ENCODE results near the gene CD151. TPM values are rescaled to one million over a fixed set of nuclear protein-coding genes. Genes with fewer than 3 reads are reported as not detected.

CD151 gene
- total and polyA plus RNA-seq, 2 experiments from 2014 or later: 248 to 356 TPM

- Histone ChIP-seq H3K4me1 (ENCODE audit: insufficient read depth) (peaks cover 25% of the 10 kb centered on the region), H3K9me3 (ENCODE audit: low read depth) (no peaks in the 10 kb centered on the region), H3K9me2 (replicated peaks; ENCODE audit: insufficient read depth) (no peaks in the 10 kb centered on the region), H2AFZ (no peak overlapping the region), H3K79me2 (peaks cover 51% of the 10 kb centered on the region), H3K4me3 (no peak overlapping the region), H3K27me3 (no peaks in the 10 kb centered on the region), H4K20me1 (ENCODE audit: insufficient read depth, poor library complexity, severe bottlenecking) (peaks cover 31% of the 10 kb centered on the region), H3K27ac (no peak overlapping the region), H3K4me2 (no peak overlapping the region), H3K36me3 (replicated peaks; ENCODE audit: insufficient read depth, low read depth) (no peaks in the 10 kb centered on the region)
- DNase-seq (ENCODE audit: low spot score): no peak
- TF ChIP-seq EZH2 (IDR thresholded peaks at IDR 0.05; ENCODE audit: borderline replicate concordance) (no peak), CTCF (IDR thresholded peaks at IDR 0.05; ENCODE audit: poor library complexity) (no peak), EZH2phosphoT487 (IDR thresholded peaks at IDR 0.05; ENCODE audit: low read depth, severe bottlenecking, unreplicated experiment) (no peak)
- 75% methylated on average over 15 of the region's 17 CpGs for WGBS (ENCODE audit: low lambda C conversion rate, missing lambda C conversion rate)
These were observed 5.9 kb downstream of the CD151 start for GRCh38 chr11:838441-839279.

- no peak for DNase-seq (ENCODE audit: low spot score)
- Histone ChIP-seq H3K9me2 (replicated peaks; ENCODE audit: insufficient read depth) (no peaks in the 10 kb centered on the region), H3K27ac (no peak overlapping the region), H3K79me2 (peaks cover 45% of the 10 kb centered on the region), H4K20me1 (ENCODE audit: insufficient read depth, poor library complexity, severe bottlenecking) (peaks cover 25% of the 10 kb centered on the region), H3K27me3 (no peaks in the 10 kb centered on the region), H3K9me3 (ENCODE audit: low read depth) (no peaks in the 10 kb centered on the region), H3K4me3 (no peak overlapping the region), H3K4me1 (ENCODE audit: insufficient read depth) (peaks cover 25% of the 10 kb centered on the region), H3K4me2 (no peak overlapping the region), H3K36me3 (replicated peaks; ENCODE audit: insufficient read depth, low read depth) (no peaks in the 10 kb centered on the region), H2AFZ (no peak overlapping the region)
- no peak for TF ChIP-seq EZH2phosphoT487 (IDR thresholded peaks at IDR 0.05; ENCODE audit: low read depth, severe bottlenecking, unreplicated experiment)
- TF ChIP-seq EZH2 (IDR thresholded peaks at IDR 0.05; ENCODE audit: borderline replicate concordance): no peak
- TF ChIP-seq CTCF (IDR thresholded peaks at IDR 0.05; ENCODE audit: poor library complexity): no peak
- WGBS (ENCODE audit: low lambda C conversion rate, missing lambda C conversion rate): 89% methylated on average over 5 of the region's 5 CpGs
These were observed 6.5 kb downstream of the CD151 start for GRCh38 chr11:839280-839623.

- no peaks in the 10 kb centered on the region for H3K9me3 ChIP-seq (ENCODE audit: low read depth)
- H3K27ac ChIP-seq: no peak overlapping the region
- no peaks in the 10 kb centered on the region for H3K36me3 ChIP-seq (replicated peaks; ENCODE audit: insufficient read depth, low read depth)
- peaks cover 17% of the 10 kb centered on the region for H4K20me1 ChIP-seq (ENCODE audit: insufficient read depth, poor library complexity, severe bottlenecking)
- WGBS (ENCODE audit: low lambda C conversion rate, missing lambda C conversion rate): 90% methylated on average over 23 of the region's 25 CpGs
- H3K9me2 ChIP-seq (replicated peaks; ENCODE audit: insufficient read depth): no peaks in the 10 kb centered on the region
- H3K79me2 ChIP-seq: peaks cover 37% of the 10 kb centered on the region
- peaks cover 24% of the 10 kb centered on the region for H3K4me1 ChIP-seq (ENCODE audit: insufficient read depth)
- TF ChIP-seq EZH2phosphoT487 (IDR thresholded peaks at IDR 0.05; ENCODE audit: low read depth, severe bottlenecking, unreplicated experiment) (no peak), EZH2 (IDR thresholded peaks at IDR 0.05; ENCODE audit: borderline replicate concordance) (no peak), CTCF (IDR thresholded peaks at IDR 0.05; ENCODE audit: poor library complexity) (no peak)
- DNase-seq (ENCODE audit: low spot score): no peak
- H2AFZ ChIP-seq: no peak overlapping the region
- H3K27me3 ChIP-seq: no peaks in the 10 kb centered on the region
- no peak overlapping the region for H3K4me3 ChIP-seq
- H3K4me2 ChIP-seq: no peak overlapping the region
These were observed 7.3 kb downstream of the CD151 start for GRCh38 chr11:839875-840617.
